ENCODE results near the gene TTYH1. TPM values are rescaled to one million over a fixed set of nuclear protein-coding genes. Genes with fewer than 3 reads are reported as not detected.

The TTYH1 gene
- polyA plus RNA-seq, 2 of the 4 experiments (the other 2 are of a cell fraction) = 0.15 to 0.31 TPM

DNA sequence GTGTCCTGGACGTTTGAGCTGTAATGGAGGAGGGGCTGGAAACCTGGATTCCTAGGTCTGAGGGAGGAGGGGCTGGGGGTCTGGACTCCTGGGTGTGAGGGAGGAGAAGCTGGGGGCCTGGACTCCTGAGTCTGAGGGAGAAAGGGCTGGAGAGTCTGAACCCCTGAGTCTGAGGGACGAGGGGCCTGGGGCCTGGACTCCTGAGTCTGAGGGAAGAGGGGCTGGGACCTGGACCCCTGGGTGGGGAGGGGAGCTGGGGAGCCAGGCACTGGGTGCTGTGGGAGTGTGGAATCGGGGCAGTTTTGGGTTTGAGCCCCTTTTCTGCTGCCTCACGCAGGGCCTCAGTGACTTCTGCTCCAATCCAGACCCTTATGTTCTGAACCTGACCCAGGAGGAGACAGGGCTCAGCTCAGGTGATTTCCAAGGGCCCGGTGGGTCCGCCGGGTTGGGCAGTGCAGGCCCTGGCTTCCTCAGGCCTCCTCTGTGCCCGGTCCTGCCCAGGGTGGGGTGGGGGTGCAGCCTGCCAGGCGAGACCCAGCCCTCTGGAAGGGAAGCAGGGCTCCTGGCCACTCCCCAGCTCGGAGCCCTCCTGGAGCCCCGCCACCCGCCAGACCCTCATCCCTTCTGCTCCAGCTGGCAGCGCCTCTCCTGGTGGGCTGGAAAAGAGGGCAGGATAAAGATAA lies 14.4 kb downstream of the TTYH1 start:
- 42% methylated on average over 10 of the region's 13 CpGs for WGBS (ENCODE audit: missing lambda C conversion rate)
- FAIRE-seq (no peak), DNase-seq (ENCODE audit: low read depth in 1 of 2, low spot score in 1 of 2) (no peak), ATAC-seq (peak in 1 of 2 experiments; percentile 12; a peak in 3 of 6 replicates)
- Histone ChIP-seq H3K4me2 (peak overlapping the region; percentile 98; the same call in 2 of the 3 replicates), H3K4me1 (peaks cover 24% of the 10 kb centered on the region), H3K27ac (no peak overlapping the region), H3K9me3 (no peaks in the 10 kb centered on the region), H3K4me3 (no peak overlapping the region)
- CTCF ChIA-PET = interaction anchor here (0.5 to 4.5 kb wide), 4 partner anchors 9 to 49 kb away, joined by 3 to 39 read pairs (median 3); partner anchors contain the start of gene TTYH1
- TF ChIP-seq, protein P1, sequence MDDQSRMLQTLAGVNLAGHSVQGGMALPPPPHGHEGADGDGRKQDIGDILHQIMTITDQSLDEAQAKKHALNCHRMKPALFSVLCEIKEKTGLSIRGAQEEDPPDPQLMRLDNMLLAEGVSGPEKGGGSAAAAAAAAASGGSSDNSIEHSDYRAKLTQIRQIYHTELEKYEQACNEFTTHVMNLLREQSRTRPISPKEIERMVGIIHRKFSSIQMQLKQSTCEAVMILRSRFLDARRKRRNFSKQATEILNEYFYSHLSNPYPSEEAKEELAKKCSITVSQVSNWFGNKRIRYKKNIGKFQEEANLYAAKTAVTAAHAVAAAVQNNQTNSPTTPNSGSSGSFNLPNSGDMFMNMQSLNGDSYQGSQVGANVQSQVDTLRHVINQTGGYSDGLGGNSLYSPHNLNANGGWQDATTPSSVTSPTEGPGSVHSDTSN (IDR thresholded peaks at IDR 0.05) = 0 out of 2 replicates have a peak, but pooled peaks have one; percentile 9
- no peak for TF ChIP-seq GATA3 (IDR thresholded peaks at IDR 0.05; ENCODE audit: borderline replicate concordance)
- POLR2A ChIA-PET = interaction anchor here (0.5 to 2.8 kb wide), 5 partner anchors 9 to 620 kb away, joined by 3 to 8 read pairs (median 4); partner anchors contain the start of gene LENG8

DNA sequence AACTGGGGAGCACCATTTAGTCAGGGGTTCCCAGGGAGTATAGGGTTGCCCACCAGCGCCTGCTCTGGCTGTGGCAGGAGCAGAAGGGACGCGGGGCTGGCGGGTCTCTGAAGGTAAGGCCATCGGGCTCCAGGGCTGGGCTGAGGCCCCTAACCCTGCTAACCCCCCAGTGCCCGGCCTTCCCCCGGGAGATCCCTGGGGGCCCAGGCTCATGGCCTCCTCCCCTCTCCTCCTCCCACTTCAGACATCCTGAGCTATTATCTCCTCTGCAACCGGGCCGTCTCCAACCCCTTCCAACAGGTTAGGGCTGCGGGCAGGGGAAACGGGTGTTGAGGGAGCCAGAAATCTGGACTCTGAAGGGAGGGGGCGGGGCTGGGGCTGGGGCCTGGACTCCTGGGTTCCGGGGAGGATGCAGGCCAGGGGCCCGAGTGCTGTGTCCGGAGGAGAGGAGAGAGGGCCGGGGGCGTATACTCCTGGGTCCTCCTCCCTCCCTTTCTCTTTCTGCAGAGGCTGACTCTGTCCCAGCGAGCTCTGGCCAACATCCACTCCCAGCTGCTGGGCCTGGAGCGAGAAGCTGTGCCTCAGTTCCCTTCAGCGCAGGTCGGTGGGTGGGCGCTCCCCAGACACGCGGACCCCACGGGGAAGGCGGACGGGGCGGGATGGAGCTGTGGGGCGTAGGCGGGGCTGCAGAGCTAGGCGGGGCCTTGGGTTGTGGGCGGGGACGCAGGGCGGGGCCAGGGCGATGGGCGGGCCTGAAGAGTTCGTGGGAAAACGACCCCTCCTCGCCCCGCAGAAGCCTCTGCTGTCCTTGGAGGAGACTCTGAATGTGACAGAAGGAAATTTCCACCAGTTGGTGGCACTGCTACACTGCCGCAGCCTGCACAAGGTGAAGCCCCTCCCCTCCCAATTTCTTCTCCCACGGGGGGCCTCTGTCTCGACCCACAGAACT lies 15.3 kb downstream of the TTYH1 start:
- POLR2A ChIA-PET = interaction anchor here (0.6 to 2.8 kb wide), 5 partner anchors 8 to 293 kb away, joined by 3 to 11 read pairs (median 4); partner anchors contain the start of genes CNOT3, LENG8 and MBOAT7
- Histone ChIP-seq H3K4me3 (peak overlapping the region; percentile 43), H3K9me3 (no peaks in the 10 kb centered on the region), H3K4me1 (peaks cover 24% of the 10 kb centered on the region), H3K4me2 (peak overlapping the region; percentile 98), H3K27ac (peak overlapping the region; percentile 3 to 65; a peak in 4 of 6 replicates)
- DNase-seq (ENCODE audit: low read depth in 1 of 2, low spot score in 1 of 2) (peak in 1 of 2 experiments; percentile 66), FAIRE-seq (no peak), ATAC-seq (peak; percentile 65 to 83)
- CTCF ChIA-PET = interaction anchor here (1.1 to 4.5 kb wide), 5 partner anchors 8 to 38 kb away, joined by 3 to 39 read pairs (median 4); partner anchors contain the start of genes LENG8 and TTYH1
- WGBS (ENCODE audit: missing lambda C conversion rate) = 16% methylated on average over 24 of the region's 43 CpGs
- TF ChIP-seq MYC (IDR thresholded peaks at IDR 0.05; ENCODE audit: borderline replicate concordance, low read length) = no peak
- no peak for TF ChIP-seq POLR2A (IDR thresholded peaks at IDR 0.05; ENCODE audit: low read length)
- TF ChIP-seq HEYL (CRISPR knock-in tag; IDR thresholded peaks at IDR 0.05) = no peak
- TF ChIP-seq, protein P2, sequence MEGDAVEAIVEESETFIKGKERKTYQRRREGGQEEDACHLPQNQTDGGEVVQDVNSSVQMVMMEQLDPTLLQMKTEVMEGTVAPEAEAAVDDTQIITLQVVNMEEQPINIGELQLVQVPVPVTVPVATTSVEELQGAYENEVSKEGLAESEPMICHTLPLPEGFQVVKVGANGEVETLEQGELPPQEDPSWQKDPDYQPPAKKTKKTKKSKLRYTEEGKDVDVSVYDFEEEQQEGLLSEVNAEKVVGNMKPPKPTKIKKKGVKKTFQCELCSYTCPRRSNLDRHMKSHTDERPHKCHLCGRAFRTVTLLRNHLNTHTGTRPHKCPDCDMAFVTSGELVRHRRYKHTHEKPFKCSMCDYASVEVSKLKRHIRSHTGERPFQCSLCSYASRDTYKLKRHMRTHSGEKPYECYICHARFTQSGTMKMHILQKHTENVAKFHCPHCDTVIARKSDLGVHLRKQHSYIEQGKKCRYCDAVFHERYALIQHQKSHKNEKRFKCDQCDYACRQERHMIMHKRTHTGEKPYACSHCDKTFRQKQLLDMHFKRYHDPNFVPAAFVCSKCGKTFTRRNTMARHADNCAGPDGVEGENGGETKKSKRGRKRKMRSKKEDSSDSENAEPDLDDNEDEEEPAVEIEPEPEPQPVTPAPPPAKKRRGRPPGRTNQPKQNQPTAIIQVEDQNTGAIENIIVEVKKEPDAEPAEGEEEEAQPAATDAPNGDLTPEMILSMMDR (IDR thresholded peaks at IDR 0.05) = peak; percentile 43
- TF ChIP-seq CHD2 (IDR thresholded peaks at IDR 0.05; ENCODE audit: low read length, partially characterized antibody) = no peak
- TF ChIP-seq, protein P1 (IDR thresholded peaks at IDR 0.05) = peak; percentile 24
- TF ChIP-seq, protein P3, sequence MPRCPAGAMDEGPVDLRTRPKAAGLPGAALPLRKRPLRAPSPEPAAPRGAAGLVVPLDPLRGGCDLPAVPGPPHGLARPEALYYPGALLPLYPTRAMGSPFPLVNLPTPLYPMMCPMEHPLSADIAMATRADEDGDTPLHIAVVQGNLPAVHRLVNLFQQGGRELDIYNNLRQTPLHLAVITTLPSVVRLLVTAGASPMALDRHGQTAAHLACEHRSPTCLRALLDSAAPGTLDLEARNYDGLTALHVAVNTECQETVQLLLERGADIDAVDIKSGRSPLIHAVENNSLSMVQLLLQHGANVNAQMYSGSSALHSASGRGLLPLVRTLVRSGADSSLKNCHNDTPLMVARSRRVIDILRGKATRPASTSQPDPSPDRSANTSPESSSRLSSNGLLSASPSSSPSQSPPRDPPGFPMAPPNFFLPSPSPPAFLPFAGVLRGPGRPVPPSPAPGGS (IDR thresholded peaks at IDR 0.05) = no peak
- TF ChIP-seq, protein P4, sequence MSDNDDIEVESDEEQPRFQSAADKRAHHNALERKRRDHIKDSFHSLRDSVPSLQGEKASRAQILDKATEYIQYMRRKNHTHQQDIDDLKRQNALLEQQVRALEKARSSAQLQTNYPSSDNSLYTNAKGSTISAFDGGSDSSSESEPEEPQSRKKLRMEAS (IDR thresholded peaks at IDR 0.05) = no peak
- peak; percentile 31 to 42; a peak in 3 of 5 replicates for TF ChIP-seq RAD21 (conservative IDR thresholded peaks at IDR 0.05 in 1 of 2, IDR thresholded peaks at IDR 0.05 in 1 of 2)
- TF ChIP-seq, protein P5, sequence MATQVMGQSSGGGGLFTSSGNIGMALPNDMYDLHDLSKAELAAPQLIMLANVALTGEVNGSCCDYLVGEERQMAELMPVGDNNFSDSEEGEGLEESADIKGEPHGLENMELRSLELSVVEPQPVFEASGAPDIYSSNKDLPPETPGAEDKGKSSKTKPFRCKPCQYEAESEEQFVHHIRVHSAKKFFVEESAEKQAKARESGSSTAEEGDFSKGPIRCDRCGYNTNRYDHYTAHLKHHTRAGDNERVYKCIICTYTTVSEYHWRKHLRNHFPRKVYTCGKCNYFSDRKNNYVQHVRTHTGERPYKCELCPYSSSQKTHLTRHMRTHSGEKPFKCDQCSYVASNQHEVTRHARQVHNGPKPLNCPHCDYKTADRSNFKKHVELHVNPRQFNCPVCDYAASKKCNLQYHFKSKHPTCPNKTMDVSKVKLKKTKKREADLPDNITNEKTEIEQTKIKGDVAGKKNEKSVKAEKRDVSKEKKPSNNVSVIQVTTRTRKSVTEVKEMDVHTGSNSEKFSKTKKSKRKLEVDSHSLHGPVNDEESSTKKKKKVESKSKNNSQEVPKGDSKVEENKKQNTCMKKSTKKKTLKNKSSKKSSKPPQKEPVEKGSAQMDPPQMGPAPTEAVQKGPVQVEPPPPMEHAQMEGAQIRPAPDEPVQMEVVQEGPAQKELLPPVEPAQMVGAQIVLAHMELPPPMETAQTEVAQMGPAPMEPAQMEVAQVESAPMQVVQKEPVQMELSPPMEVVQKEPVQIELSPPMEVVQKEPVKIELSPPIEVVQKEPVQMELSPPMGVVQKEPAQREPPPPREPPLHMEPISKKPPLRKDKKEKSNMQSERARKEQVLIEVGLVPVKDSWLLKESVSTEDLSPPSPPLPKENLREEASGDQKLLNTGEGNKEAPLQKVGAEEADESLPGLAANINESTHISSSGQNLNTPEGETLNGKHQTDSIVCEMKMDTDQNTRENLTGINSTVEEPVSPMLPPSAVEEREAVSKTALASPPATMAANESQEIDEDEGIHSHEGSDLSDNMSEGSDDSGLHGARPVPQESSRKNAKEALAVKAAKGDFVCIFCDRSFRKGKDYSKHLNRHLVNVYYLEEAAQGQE (IDR thresholded peaks at IDR 0.05) = no peak
- TF ChIP-seq CHD4 (IDR thresholded peaks at IDR 0.05; ENCODE audit: borderline replicate concordance) = no peak
- TF ChIP-seq, protein P6, sequence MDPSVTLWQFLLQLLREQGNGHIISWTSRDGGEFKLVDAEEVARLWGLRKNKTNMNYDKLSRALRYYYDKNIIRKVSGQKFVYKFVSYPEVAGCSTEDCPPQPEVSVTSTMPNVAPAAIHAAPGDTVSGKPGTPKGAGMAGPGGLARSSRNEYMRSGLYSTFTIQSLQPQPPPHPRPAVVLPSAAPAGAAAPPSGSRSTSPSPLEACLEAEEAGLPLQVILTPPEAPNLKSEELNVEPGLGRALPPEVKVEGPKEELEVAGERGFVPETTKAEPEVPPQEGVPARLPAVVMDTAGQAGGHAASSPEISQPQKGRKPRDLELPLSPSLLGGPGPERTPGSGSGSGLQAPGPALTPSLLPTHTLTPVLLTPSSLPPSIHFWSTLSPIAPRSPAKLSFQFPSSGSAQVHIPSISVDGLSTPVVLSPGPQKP (IDR thresholded peaks at IDR 0.05; ENCODE audit: low read depth, low read length) = no peak
